Measurements from ENCODE around the gene KIF26B.

- TF ChIP-seq CTCF (IDR thresholded peaks at IDR 0.05; ENCODE audit: poor library complexity, severe bottlenecking) (no peak), POLR2AphosphoS5 (IDR thresholded peaks at IDR 0.05) (no peak), EZH2 (IDR thresholded peaks at IDR 0.05; ENCODE audit: borderline replicate concordance, insufficient read depth, low read length, poor library complexity, severe bottlenecking) (no peak), EP300 (conservative IDR thresholded peaks at IDR 0.05; ENCODE audit: poor library complexity, severe bottlenecking) (no peak), RAD21 (conservative IDR thresholded peaks at IDR 0.05) (no peak), TAF1 (IDR thresholded peaks at IDR 0.05; ENCODE audit: low read depth) (no peak)
- TF ChIP-seq, protein P1, sequence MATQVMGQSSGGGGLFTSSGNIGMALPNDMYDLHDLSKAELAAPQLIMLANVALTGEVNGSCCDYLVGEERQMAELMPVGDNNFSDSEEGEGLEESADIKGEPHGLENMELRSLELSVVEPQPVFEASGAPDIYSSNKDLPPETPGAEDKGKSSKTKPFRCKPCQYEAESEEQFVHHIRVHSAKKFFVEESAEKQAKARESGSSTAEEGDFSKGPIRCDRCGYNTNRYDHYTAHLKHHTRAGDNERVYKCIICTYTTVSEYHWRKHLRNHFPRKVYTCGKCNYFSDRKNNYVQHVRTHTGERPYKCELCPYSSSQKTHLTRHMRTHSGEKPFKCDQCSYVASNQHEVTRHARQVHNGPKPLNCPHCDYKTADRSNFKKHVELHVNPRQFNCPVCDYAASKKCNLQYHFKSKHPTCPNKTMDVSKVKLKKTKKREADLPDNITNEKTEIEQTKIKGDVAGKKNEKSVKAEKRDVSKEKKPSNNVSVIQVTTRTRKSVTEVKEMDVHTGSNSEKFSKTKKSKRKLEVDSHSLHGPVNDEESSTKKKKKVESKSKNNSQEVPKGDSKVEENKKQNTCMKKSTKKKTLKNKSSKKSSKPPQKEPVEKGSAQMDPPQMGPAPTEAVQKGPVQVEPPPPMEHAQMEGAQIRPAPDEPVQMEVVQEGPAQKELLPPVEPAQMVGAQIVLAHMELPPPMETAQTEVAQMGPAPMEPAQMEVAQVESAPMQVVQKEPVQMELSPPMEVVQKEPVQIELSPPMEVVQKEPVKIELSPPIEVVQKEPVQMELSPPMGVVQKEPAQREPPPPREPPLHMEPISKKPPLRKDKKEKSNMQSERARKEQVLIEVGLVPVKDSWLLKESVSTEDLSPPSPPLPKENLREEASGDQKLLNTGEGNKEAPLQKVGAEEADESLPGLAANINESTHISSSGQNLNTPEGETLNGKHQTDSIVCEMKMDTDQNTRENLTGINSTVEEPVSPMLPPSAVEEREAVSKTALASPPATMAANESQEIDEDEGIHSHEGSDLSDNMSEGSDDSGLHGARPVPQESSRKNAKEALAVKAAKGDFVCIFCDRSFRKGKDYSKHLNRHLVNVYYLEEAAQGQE (IDR thresholded peaks at IDR 0.05; ENCODE audit: borderline replicate concordance): no peak
Measured at GRCh38 chr1:245561665-245562234, 407.0 kb downstream of the KIF26B start.

Data from neural cell (in vitro differentiated cells).